Parathyroid adenoma (tissue), 2 donors: ENCODE data around the gene PLEKHG5.

Experiments
- H2AFZ ChIP-seq: fragments of 300-600 bp; sonication (generic); one replicate; pipeline ENCODE4 v1.7.0; 2017; ENCODE audit warnings: antibody characterized with exemption, mild to moderate bottlenecking
- H3K27ac ChIP-seq: fragments of 300-600 bp; sonication (generic); one replicate; pipeline ENCODE4 v1.7.0; 2017
- H3K27me3 ChIP-seq: fragments of 300-600 bp; sonication (generic); one replicate; pipeline ENCODE4 v1.7.0; 2017; ENCODE audit warnings: low read length; ENCODE audit not compliant: control insufficient read depth, insufficient read depth
- H3K36me3 ChIP-seq: fragments of 300-600 bp; sonication (generic); one replicate; pipeline ENCODE4 v1.7.0; 2017; ENCODE audit warnings: low read length; ENCODE audit not compliant: control insufficient read depth, insufficient read depth
- H3K4me1 ChIP-seq: fragments of 300-600 bp; sonication (generic); one replicate; pipeline ENCODE4 v1.7.0; 2017; ENCODE audit warnings: control low read depth
- H3K4me2 ChIP-seq: fragments of 300-600 bp; sonication (generic); one replicate; pipeline ENCODE4 v1.7.0; 2017; ENCODE audit warnings: low read length
- H3K4me3 ChIP-seq: fragments of 300-600 bp; sonication (generic); one replicate; pipeline ENCODE4 v1.7.0; 2017; ENCODE audit warnings: low read depth, low read length
- H3K79me2 ChIP-seq: fragments of 300-600 bp; sonication (generic); one replicate; pipeline ENCODE4 v1.7.0; 2017; ENCODE audit warnings: control low read depth
- H3K9ac ChIP-seq: fragments of 300-600 bp; sonication (generic); one replicate; pipeline ENCODE4 v1.7.0; 2017; ENCODE audit warnings: mild to moderate bottlenecking
- H3K9me3 ChIP-seq: fragments of 300-600 bp; sonication (generic); one replicate; pipeline ENCODE4 v1.7.0; 2017; ENCODE audit warnings: low read length; ENCODE audit not compliant: control insufficient read depth
- CTCF ChIP-seq: fragments of 300-600 bp; sonication (generic); IDR thresholded peaks from one replicate; pipeline ENCODE4 v1.7.0; 2017; ENCODE audit warnings: antibody characterized with exemption, mild to moderate bottlenecking
- donor health status: primary hyperparathyroidism.

The PLEKHG5 gene

GRCh38 chr1:6491480-6491962 is at the start of gene PLEKHG5:
TSS of gene PLEKHG5 (minus strand) at chr1:6491667. CDS start at chr1:6477571, 14,096 bp downstream.
- Histone ChIP-seq H2AFZ (peak within 1 kb of the TSS; percentile 61), H3K9me3 (no peaks in the 10 kb centered on the region), H3K27ac (peak within 1 kb of the TSS; percentile 41), H3K4me3 (peak within 1 kb of the TSS; percentile 90), H3K27me3 (no peaks in the 10 kb centered on the region), H3K36me3 (no peaks in the 10 kb centered on the region), H3K9ac (peak within 1 kb of the TSS; percentile 3), H3K4me2 (peak within 1 kb of the TSS; percentile 92), H3K79me2 (no peaks in the 10 kb centered on the region), H3K4me1 (peaks cover 4% of the 10 kb centered on the region)
- no peak for TF ChIP-seq CTCF

GRCh38 chr1:6538956-6539355 is 47.5 kb upstream of the PLEKHG5 start:
- no peak overlapping the region for H2AFZ ChIP-seq
- TF ChIP-seq CTCF: no peak
- H3K27me3 ChIP-seq: no peaks in the 10 kb centered on the region
- H3K9me3 ChIP-seq: no peaks in the 10 kb centered on the region
- H3K36me3 ChIP-seq: no peaks in the 10 kb centered on the region
- H3K27ac ChIP-seq: no peak overlapping the region
- peaks cover 2% of the 10 kb centered on the region for H3K79me2 ChIP-seq
- H3K4me3 ChIP-seq: no peak overlapping the region
- no peak overlapping the region for H3K4me2 ChIP-seq
- no peaks in the 10 kb centered on the region for H3K4me1 ChIP-seq
- H3K9ac ChIP-seq: no peak overlapping the region

GRCh38 chr1:6536291-6536690 is 44.8 kb upstream of the PLEKHG5 start:
- no peak for TF ChIP-seq CTCF
- Histone ChIP-seq H2AFZ (no peak overlapping the region), H3K9me3 (no peaks in the 10 kb centered on the region), H3K36me3 (no peaks in the 10 kb centered on the region), H3K27ac (no peak overlapping the region), H3K9ac (no peak overlapping the region), H3K27me3 (no peaks in the 10 kb centered on the region), H3K79me2 (peaks cover 4% of the 10 kb centered on the region), H3K4me2 (no peak overlapping the region), H3K4me1 (no peaks in the 10 kb centered on the region), H3K4me3 (no peak overlapping the region)

- Histone ChIP-seq H3K27ac (no peak overlapping the region), H3K9me3 (no peaks in the 10 kb centered on the region), H3K4me3 (no peak overlapping the region), H3K9ac (no peak overlapping the region), H3K27me3 (no peaks in the 10 kb centered on the region), H3K4me2 (no peak overlapping the region), H2AFZ (no peak overlapping the region), H3K79me2 (peaks cover 4% of the 10 kb centered on the region), H3K36me3 (no peaks in the 10 kb centered on the region), H3K4me1 (no peaks in the 10 kb centered on the region)
- no peak for TF ChIP-seq CTCF
These were observed 43.7 kb upstream of the PLEKHG5 start for GRCh38 chr1:6535214-6535613.

GRCh38 chr1:6534248-6534822 is 42.9 kb upstream of the PLEKHG5 start:
- H3K4me2 ChIP-seq: no peak overlapping the region
- H3K4me3 ChIP-seq: no peak overlapping the region
- H3K27ac ChIP-seq: no peak overlapping the region
- H2AFZ ChIP-seq: no peak overlapping the region
- H3K4me1 ChIP-seq: no peaks in the 10 kb centered on the region
- H3K27me3 ChIP-seq: no peaks in the 10 kb centered on the region
- TF ChIP-seq CTCF: no peak
- H3K9me3 ChIP-seq: no peaks in the 10 kb centered on the region
- H3K9ac ChIP-seq: no peak overlapping the region
- peaks cover 4% of the 10 kb centered on the region for H3K79me2 ChIP-seq
- H3K36me3 ChIP-seq: no peaks in the 10 kb centered on the region
